ENCODE measurements around the gene NOS1.

DNA sequence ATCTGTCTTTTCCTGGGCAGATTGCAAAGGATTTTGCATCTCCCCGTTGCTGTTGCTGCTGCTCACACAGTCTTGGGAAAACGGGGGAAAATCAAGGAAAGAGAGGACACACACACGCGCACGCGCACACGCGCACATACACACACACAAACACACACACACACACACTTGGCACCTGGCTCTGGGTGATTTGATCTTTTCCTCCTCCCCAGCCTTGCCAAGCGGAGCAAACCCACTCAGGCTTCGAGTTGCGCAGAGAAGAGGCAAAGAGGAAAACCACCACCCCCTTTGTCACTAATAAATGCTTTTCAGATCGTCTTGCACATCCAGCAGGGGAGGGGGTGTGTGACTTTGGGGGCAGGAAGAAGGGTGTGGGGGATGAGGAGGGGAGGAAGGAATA lies 965 bp upstream of the NOS1 start:
- TF ChIP-seq, protein P1, sequence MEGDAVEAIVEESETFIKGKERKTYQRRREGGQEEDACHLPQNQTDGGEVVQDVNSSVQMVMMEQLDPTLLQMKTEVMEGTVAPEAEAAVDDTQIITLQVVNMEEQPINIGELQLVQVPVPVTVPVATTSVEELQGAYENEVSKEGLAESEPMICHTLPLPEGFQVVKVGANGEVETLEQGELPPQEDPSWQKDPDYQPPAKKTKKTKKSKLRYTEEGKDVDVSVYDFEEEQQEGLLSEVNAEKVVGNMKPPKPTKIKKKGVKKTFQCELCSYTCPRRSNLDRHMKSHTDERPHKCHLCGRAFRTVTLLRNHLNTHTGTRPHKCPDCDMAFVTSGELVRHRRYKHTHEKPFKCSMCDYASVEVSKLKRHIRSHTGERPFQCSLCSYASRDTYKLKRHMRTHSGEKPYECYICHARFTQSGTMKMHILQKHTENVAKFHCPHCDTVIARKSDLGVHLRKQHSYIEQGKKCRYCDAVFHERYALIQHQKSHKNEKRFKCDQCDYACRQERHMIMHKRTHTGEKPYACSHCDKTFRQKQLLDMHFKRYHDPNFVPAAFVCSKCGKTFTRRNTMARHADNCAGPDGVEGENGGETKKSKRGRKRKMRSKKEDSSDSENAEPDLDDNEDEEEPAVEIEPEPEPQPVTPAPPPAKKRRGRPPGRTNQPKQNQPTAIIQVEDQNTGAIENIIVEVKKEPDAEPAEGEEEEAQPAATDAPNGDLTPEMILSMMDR (IDR thresholded peaks at IDR 0.05) = no peak
- TF ChIP-seq POLR2A (IDR thresholded peaks at IDR 0.05) = no peak

All from thyroid gland (tissue), 4 donors.